Midbrain (tissue), 1 donor: ENCODE measurements around the gene UGT1A10.

Experiments
- DNase-seq: peaks from one replicate; lab custom pipeline; 2025; lab: John Stamatoyannopoulos, UW

UGT1A10 gene

GRCh38 chr2:233773854-233774253 lies 137.6 kb downstream of the UGT1A10 start:
- no peak for DNase-seq

DNA sequence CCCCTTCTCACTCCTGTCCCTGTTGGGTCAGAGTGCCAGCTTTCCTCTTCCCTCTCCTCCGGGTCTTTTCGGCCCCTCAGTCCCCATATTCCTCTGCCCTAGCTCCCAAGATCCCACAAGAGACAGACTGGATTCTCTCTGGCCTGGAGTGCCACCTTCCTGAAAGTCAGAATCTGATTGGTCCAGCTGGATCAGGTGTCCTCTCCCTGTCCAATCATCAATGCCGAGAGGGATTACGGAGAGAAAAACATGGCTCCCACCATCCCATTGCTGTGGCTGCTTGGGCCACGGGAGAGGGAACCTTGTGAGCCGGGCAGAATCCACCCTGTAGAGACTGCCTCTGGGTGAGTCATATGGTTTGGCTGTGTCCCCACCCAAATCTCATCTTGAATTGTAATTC lies 139.2 kb downstream of the UGT1A10 start:
- no peak for DNase-seq

GRCh38 chr2:233778030-233778429 lies 141.8 kb downstream of the UGT1A10 start, which contains the start of gene MROH2A:
TSS of gene MROH2A (plus strand) at chr2:233778330. CDS start at chr2:233779359, 1,029 bp downstream.
- no peak for DNase-seq

- DNase-seq: no peak
Observed at GRCh38 chr2:233779722-233780121, 143.5 kb downstream of the UGT1A10 start.

DNA sequence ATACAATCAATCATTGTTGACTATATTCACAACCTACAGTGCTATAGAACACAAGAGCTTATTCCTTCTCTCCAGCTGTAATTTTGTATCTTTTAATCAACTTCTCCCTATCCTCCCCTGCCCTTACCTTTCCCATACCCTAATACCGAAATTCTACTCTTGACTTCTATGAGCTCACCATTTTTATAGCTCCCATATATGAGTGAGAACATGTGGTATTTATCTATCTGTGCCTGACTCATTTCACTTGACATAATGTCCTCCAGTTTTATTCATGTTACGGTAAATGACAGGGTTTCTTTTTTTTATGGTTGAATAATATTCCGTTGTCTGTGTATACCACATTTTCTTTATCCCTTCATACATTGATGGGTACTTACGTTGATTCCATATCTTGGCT lies 144.5 kb downstream of the UGT1A10 start:
- DNase-seq: no peak

GRCh38 chr2:233789554-233789953 lies 153.3 kb downstream of the UGT1A10 start:
- no peak for DNase-seq

DNA sequence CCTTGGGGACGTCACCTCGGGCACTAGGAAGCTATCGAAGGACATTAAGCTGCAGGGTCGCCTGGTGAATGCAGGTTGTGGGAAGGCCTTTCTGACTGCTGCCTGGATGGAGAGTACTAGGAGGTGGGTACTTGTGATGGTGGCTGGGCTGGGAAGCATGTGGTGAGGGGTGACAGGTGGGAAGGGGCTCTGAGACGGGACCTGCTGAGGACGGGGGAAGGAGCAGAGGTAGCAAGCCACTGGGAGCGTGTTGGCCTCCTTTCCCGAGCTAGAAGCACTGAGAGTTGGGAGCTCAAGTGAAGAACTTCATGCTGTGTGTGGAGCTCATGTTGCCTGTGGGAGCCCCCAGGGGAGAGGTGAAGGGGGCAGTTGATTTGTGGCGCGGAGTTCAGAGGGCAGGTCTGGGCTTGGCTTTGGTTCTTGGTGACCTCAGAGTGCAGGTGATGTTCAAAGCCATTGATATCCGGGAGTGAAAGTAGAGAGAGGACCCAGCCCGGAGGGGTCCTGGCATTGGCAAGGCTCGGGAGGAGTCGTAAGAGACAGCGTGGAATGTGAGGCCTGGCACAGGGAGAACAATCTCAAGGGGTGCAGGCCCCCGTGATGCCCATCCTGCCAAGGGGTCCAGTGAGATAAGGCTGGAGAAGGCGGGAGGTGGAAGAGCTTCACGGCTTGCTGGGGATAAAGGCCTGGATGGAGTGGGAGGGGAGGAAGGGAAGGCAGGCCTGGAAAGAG lies 155.1 kb downstream of the UGT1A10 start:
- DNase-seq: no peak

DNA sequence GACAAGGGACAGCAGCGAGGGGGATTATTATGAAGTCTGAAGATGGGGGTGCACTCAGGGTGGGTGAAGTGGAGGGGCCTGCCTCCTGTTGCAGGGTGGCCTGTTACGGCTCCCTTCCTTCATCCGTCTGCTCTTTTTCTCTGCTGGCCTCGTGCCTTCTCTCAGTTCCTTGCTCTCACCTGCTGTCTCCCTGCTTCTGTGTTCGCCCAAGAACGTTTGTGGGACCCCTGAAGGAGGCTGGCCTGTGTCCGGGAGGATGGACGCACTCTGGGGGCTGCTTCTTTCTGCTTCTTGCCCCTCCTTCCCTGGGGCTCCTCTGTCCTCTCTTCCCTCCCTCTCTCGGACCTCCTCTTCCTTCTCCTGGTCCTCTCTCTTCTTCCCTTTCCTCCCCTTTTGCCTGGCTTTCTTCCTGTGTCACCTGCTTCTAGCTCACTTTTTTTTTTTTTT lies 155.7 kb downstream of the UGT1A10 start:
- DNase-seq: no peak

- DNase-seq: no peak
Observed at GRCh38 chr2:233792720-233793119, 156.5 kb downstream of the UGT1A10 start.

DNA sequence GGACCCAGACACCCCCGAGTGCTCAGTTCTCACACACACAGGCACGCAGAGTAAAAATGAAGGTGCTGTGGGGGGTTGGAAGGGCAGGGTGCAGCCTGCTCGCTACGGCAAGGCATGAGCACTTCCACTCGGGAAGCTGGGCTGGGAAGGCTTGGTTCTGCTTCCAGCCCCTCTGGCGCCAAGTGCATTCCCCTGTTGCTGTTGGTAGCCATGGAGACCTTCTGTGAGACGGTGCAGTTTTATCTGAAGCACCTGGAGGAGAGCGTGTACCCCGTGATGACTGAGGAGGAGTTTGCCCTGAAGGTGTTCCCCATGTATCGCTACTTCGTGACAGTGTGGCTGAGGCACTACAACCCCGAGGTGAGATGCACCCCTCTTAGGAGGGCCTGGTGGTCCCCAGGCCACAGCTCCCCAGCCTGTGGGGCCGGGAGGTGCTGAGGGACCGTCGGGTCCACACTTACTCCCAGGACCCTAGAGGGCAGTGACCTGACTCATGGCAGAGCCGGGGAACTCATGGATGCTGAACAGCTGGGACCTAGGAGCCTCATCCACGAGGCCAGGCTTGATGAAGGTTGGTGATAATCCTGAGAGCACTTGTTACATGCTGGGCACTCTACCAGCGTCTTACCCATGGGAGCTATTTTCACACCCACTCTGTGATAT lies 157.3 kb downstream of the UGT1A10 start:
- no peak for DNase-seq

- DNase-seq: no peak
Observed at GRCh38 chr2:233794128-233794658, 157.9 kb downstream of the UGT1A10 start.

- no peak for DNase-seq
Observed at GRCh38 chr2:233795735-233796171, 159.5 kb downstream of the UGT1A10 start.

DNA sequence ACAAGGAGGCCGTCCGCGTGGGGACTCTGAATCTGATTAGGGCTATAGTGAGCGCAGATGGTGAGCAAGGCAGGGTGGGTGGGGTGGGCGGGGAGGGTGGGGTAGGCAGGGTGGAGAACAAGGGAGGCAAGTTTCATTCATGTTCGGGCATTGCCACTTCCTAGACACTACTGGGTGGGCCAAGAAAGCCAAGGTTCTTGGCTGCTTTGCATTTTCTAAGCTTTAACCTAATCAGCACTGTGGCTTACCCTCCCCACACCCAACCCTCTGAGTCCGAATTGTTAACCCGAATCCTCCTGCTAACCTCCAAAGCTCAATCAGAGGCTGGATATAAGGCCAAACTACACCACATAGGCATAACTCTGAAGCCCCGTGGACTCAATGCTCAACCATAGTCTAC lies 160.0 kb downstream of the UGT1A10 start:
- no peak for DNase-seq

- DNase-seq: no peak
Observed at GRCh38 chr2:233798335-233799086, 162.3 kb downstream of the UGT1A10 start.

DNA sequence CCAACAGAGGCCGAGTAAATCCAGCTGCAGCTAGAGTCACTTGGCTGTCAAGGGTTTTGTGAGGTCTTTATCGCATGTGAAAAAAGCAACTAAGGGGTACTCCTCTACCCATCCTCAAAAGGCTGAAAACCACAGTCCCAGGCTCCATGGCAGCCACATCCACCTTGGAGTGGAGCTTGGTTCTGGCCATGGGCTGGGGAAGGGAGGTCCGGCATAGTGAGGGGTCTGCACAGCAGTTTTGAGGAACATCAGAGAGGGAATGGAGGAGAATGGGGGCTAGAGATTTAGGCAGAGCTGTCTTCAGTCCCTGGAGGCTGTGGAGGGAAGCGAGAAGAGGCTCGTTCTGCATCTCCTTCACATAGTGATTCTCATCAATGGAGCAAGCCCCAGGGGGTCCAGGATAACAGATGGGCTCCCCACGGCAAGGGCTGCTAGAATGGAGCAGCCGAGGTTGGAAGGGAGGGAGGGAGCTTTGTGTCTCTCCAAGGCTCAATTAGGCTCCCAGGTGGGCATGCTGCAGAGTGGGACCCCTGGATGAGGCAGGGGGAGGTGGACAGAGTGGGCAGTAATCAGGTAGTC lies 162.9 kb downstream of the UGT1A10 start:
- no peak for DNase-seq

- DNase-seq: no peak
Observed at GRCh38 chr2:233799716-233800115, 163.5 kb downstream of the UGT1A10 start.

GRCh38 chr2:233800208-233800607 lies 164.0 kb downstream of the UGT1A10 start:
- no peak for DNase-seq

DNA sequence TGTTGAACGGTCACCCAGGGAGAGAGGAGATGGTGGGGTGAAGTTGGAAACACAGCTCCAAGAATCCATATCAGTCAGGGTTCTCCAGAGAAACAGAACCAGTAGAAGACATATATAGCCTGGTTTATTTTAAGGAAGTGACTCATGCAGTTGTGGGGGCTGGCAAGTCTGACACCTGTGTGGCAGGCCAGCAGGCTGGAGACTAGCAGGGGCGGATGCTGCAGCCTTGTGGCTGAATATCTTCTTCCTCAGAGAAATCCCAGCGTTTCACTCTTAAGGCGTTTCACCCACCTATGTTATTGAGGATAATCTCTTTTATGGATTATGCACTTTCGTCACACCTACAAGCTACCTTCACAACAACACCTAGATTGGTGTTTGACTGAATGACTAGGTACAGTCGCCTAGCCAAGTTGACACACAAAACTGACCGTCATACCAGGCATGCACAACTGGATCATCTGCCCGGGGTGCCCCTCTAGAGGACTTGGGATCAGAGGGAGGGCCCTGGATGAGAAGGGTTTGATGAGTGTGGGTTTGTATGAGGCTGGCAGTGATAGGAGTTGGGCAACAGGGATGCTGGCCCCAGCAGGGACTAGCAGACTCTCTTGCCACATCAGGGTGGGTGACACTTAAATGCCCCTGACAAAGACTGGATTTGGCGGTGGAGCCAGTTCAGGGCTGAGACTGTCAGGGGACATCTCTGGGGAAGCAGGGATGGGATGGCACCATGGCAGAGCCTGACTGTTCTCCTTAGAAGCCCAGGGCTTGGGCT lies 165.3 kb downstream of the UGT1A10 start:
- no peak for DNase-seq

- no peak for DNase-seq
Observed at GRCh38 chr2:233802132-233802815, 166.0 kb downstream of the UGT1A10 start.

- no peak for DNase-seq
Observed at GRCh38 chr2:233803292-233803911, 167.2 kb downstream of the UGT1A10 start.
